H1 (cell line): ENCODE measurements around the gene AGO3. TPM values are rescaled to one million over a fixed set of nuclear protein-coding genes. Genes with fewer than 3 reads are reported as not detected.

Experiments used
- CTCF ChIA-PET: fragments of 300-600 bp; sonication (Branson Sonifier 250); formaldehyde crosslinking; loops from one replicate; lab custom pipeline; 2021; ENCODE audit not compliant: partially characterized antibody; lab: Charles Lee
- POLR2A ChIA-PET: fragments of 300-600 bp; sonication (Branson Sonifier 250); formaldehyde crosslinking; loops from one replicate; lab custom pipeline; 2021; ENCODE audit warnings: inconsistent platforms; ENCODE audit not compliant: partially characterized antibody; lab: Charles Lee
- DNase-seq, 2 experiments: peaks; one replicate each; pipeline versions ENCODE4 v3.0.0 to v3.0.0-alpha.2; 2010 to 2022; ENCODE audit warnings: low spot score in 2 of 2, low read depth in 1 of 2, mixed read lengths in 1 of 2
- FAIRE-seq: peaks from 2 replicates; lab custom pipeline; 2011; peaks lifted over from hg19 to GRCh38; lab: Jason Lieb, UNC
- H2AFZ ChIP-seq: 2 replicates; pipeline ENCODE4 v1.8.1; 2012; ENCODE audit warnings: low read length, inconsistent platforms
- H2AK5ac ChIP-seq: 2 replicates; pipeline ENCODE4 v1.6.1; 2013; ENCODE audit warnings: low read depth, low read length
- H2BK120ac ChIP-seq: replicated peaks from 2 replicates; pipeline ENCODE3; 2013; ENCODE audit warnings: low read depth, low read length, inconsistent platforms
- H2BK12ac ChIP-seq: 2 replicates; pipeline ENCODE4 v1.6.1; 2013; ENCODE audit warnings: low read depth, low read length
- H2BK15ac ChIP-seq: 2 replicates; pipeline ENCODE4 v1.6.1; 2013; ENCODE audit warnings: low read length
- H2BK20ac ChIP-seq: 2 replicates; pipeline ENCODE4 v1.6.1; 2013; ENCODE audit warnings: low read length
- H2BK5ac ChIP-seq: 2 replicates; pipeline ENCODE4 v1.6.1; 2013; ENCODE audit warnings: low read depth, low read length
- H3K14ac ChIP-seq: 2 replicates; pipeline ENCODE4 v1.6.1; 2013; ENCODE audit warnings: inconsistent platforms; ENCODE audit not compliant: insufficient read length
- H3K18ac ChIP-seq: 2 replicates; pipeline ENCODE4 v1.6.1; 2013; ENCODE audit warnings: low read length; ENCODE audit errors: extremely low read depth
- H3K23ac ChIP-seq: 2 replicates; pipeline ENCODE4 v1.6.1; 2013; ENCODE audit warnings: inconsistent platforms; ENCODE audit not compliant: insufficient read length
- H3K23me2 ChIP-seq: 2 replicates; pipeline ENCODE4 v1.6.1; 2013; ENCODE audit warnings: low read depth, low read length
- H3K27ac ChIP-seq: 2 replicates; pipeline ENCODE4 v1.6.1; 2011; ENCODE audit warnings: low read depth, low read length, inconsistent platforms
- H3K27me3 ChIP-seq, 4 experiments: replicated peaks in 1 of 4; 1 replicate in 1 of 4; 2 replicates in 3 of 4; pipeline versions ENCODE4 v1.6.1 to v1.8.1; 2011 to 2013; ENCODE audit warnings: low read length in 3 of 4, mild to moderate bottlenecking in 3 of 4, inconsistent platforms in 2 of 4, mixed read lengths in 2 of 4, moderate library complexity in 1 of 4; ENCODE audit not compliant: control insufficient read depth in 3 of 4, insufficient read depth in 3 of 4; ENCODE audit errors: extremely low read depth in 1 of 4
- H3K36me3 ChIP-seq, 4 experiments: 2 replicates each; pipeline versions ENCODE4 v1.6.1 to v1.8.1; 2011 to 2013; ENCODE audit warnings: mild to moderate bottlenecking in 4 of 4, low read length in 3 of 4, moderate library complexity in 2 of 4, control low read depth in 1 of 4, inconsistent platforms in 1 of 4; ENCODE audit not compliant: insufficient read depth in 4 of 4, control insufficient read depth in 2 of 4
- H3K4ac ChIP-seq: replicated peaks from 2 replicates; pipeline ENCODE3; 2013; ENCODE audit warnings: low read length, low read depth, mixed read lengths, inconsistent platforms; ENCODE audit not compliant: insufficient read length
- H3K4me1 ChIP-seq, 4 experiments: replicated peaks in 1 of 4; 1 replicate in 1 of 4; 2 replicates in 3 of 4; pipeline versions ENCODE4 v1.6.1 to v1.8.1; 2011 to 2013; ENCODE audit warnings: low read length in 3 of 4, inconsistent platforms in 2 of 4, mixed read lengths in 1 of 4; ENCODE audit not compliant: insufficient read depth in 4 of 4, control insufficient read depth in 3 of 4
- H3K4me2 ChIP-seq, 2 experiments: 2 replicates each; pipeline versions ENCODE4 v1.6.1 to v1.8.1; 2011 to 2013; ENCODE audit warnings: low read depth in 2 of 2, low read length in 2 of 2, control low read depth in 1 of 2, inconsistent platforms in 1 of 2, mild to moderate bottlenecking in 1 of 2; ENCODE audit not compliant: insufficient read depth in 1 of 2
- H3K4me3 ChIP-seq, 4 experiments: fragments of 200-600, 300-600 bp in 1 of 4; sonication (generic), shearing (Covaris generic), sonication (Bioruptor Twin) in 1 of 4; 2 replicates each; pipeline versions ENCODE4 v1.5.1 to v1.8.1; 2011 to 2016; ENCODE audit warnings: low read length in 4 of 4, low read depth in 3 of 4, control low read depth in 2 of 4, inconsistent platforms in 2 of 4, mild to moderate bottlenecking in 2 of 4, mixed read lengths in 1 of 4, moderate library complexity in 1 of 4; ENCODE audit not compliant: insufficient read depth in 2 of 4; ENCODE audit errors: extremely low read depth in 1 of 4
- H3K56ac ChIP-seq: replicated peaks from 2 replicates; pipeline ENCODE3; 2013; ENCODE audit warnings: low read depth, mild to moderate bottlenecking, mixed read lengths, low read length, inconsistent platforms; ENCODE audit not compliant: insufficient read length
- H3K79me1 ChIP-seq: 2 replicates; pipeline ENCODE4 v1.6.1; 2013; ENCODE audit warnings: low read depth, low read length, control low read depth
- H3K79me2 ChIP-seq, 2 experiments: 2 replicates each; pipeline versions ENCODE4 v1.6.1 to v1.8.1; 2012 to 2013; ENCODE audit warnings: low read length in 2 of 2, mild to moderate bottlenecking in 2 of 2, inconsistent platforms in 1 of 2; ENCODE audit not compliant: insufficient read depth in 2 of 2, control insufficient read depth in 1 of 2
- H3K9ac ChIP-seq, 4 experiments: replicated peaks in 1 of 4; 1 replicate in 1 of 4; 2 replicates in 3 of 4; pipeline versions ENCODE4 v1.6.1 to v1.8.1; 2011 to 2013; ENCODE audit warnings: low read depth in 3 of 4, low read length in 3 of 4, control low read depth in 2 of 4, mild to moderate bottlenecking in 2 of 4, moderate library complexity in 2 of 4, inconsistent platforms in 1 of 4; ENCODE audit errors: extremely low read depth in 1 of 4
- H3K9me3 ChIP-seq, 2 experiments: 2 replicates each; pipeline versions ENCODE4 v1.6.1 to v1.8.1; 2012 to 2013; ENCODE audit warnings: mild to moderate bottlenecking in 2 of 2, moderate library complexity in 2 of 2, control low read depth in 1 of 2, inconsistent platforms in 1 of 2, low read depth in 1 of 2, low read length in 1 of 2, mixed read lengths in 1 of 2; ENCODE audit not compliant: insufficient read depth in 2 of 2
- H4K20me1 ChIP-seq, 2 experiments: replicated peaks in 1 of 2; 2 replicates each; pipeline versions ENCODE3 to v1.8.1; 2011 to 2013; ENCODE audit warnings: inconsistent platforms in 2 of 2, low read length in 2 of 2, mild to moderate bottlenecking in 1 of 2; ENCODE audit not compliant: insufficient read depth in 2 of 2, control insufficient read depth in 1 of 2
- H4K5ac ChIP-seq: 2 replicates; pipeline ENCODE4 v1.6.1; 2013; ENCODE audit warnings: low read length, low read depth, mixed read lengths, inconsistent platforms; ENCODE audit not compliant: insufficient read length
- H4K8ac ChIP-seq: 2 replicates; pipeline ENCODE4 v1.8.0; 2013; ENCODE audit warnings: mild to moderate bottlenecking, moderate library complexity, low read length, inconsistent platforms; ENCODE audit not compliant: insufficient read depth; ENCODE audit errors: extremely low read depth
- H4K91ac ChIP-seq: replicated peaks from 2 replicates; pipeline ENCODE3; 2013; ENCODE audit warnings: low read length, mixed read lengths, inconsistent platforms; ENCODE audit not compliant: insufficient read length
- BACH1 ChIP-seq: IDR thresholded peaks from 2 replicates; pipeline ENCODE4 v1.6.1; 2012; ENCODE audit warnings: low read length, improper control_type of control experiment
- CTBP2 ChIP-seq: IDR thresholded peaks from 2 replicates; pipeline ENCODE4 v1.7.0; 2011; ENCODE audit warnings: borderline replicate concordance, mild to moderate bottlenecking, moderate library complexity, mixed read lengths, low read length; ENCODE audit not compliant: insufficient read depth, insufficient read length
- EGR1 ChIP-seq: IDR thresholded peaks from 2 replicates; pipeline ENCODE4 v1.6.1; 2011; ENCODE audit warnings: low read depth, low read length, borderline replicate concordance
- EP300 ChIP-seq, 2 experiments: IDR thresholded peaks; 1 replicate in 1 of 2; 2 replicates in 1 of 2; pipeline ENCODE4 v1.6.1; 2011 to 2012; ENCODE audit warnings: low read depth in 2 of 2, low read length in 2 of 2, mild to moderate bottlenecking in 2 of 2, borderline replicate concordance in 1 of 2, inconsistent platforms in 1 of 2, moderate library complexity in 1 of 2
- EZH2 ChIP-seq: fragments of 200-600 bp; sonication (generic); IDR thresholded peaks from 2 replicates; pipeline ENCODE4 v1.7.1; 2012; ENCODE audit warnings: low read depth, mild to moderate bottlenecking, moderate library complexity, low read length, inconsistent platforms; ENCODE audit not compliant: severe bottlenecking
- GTF2F1 ChIP-seq: IDR thresholded peaks from 2 replicates; pipeline ENCODE4 v1.6.1; 2012; ENCODE audit warnings: low read depth, low read length, improper control_type of control experiment, borderline replicate concordance
- JUND ChIP-seq: IDR thresholded peaks from 2 replicates; pipeline ENCODE4 v1.6.1; 2011; ENCODE audit warnings: mild to moderate bottlenecking, improper control_type of control experiment, low read length
- POU5F1 ChIP-seq: IDR thresholded peaks from 2 replicates; pipeline ENCODE4 v1.6.1; 2011; ENCODE audit warnings: low read depth, mild to moderate bottlenecking, low read length, moderate library complexity
- SIX5 ChIP-seq: IDR thresholded peaks from 2 replicates; pipeline ENCODE4 v1.6.1; 2011; ENCODE audit warnings: mild to moderate bottlenecking, low read depth, low read length
- SP2 ChIP-seq: IDR thresholded peaks from 2 replicates; pipeline ENCODE4 v1.6.1; 2012; ENCODE audit warnings: mild to moderate bottlenecking, low read length, inconsistent platforms
- TCF12 ChIP-seq: IDR thresholded peaks from 2 replicates; pipeline ENCODE4 v1.6.1; 2011; ENCODE audit warnings: low read depth, mild to moderate bottlenecking, low read length
- WGBS, 2 experiments: shearing (Covaris generic) in 1 of 2; methylation state at CpG; one replicate each; pipeline versions ENCODE4 v1.1.6 to v1.1.7; 2013 to 2015; ENCODE audit warnings: low lambda C conversion rate in 2 of 2, mixed read lengths in 2 of 2, inconsistent platforms in 1 of 2, low coverage in 1 of 2, missing lambda C conversion rate in 1 of 2; ENCODE audit not compliant: insufficient replicate concordance in 2 of 2, insufficient coverage in 1 of 2, insufficient read length in 1 of 2; ENCODE audit errors: extremely low coverage in 1 of 2, missing lambda C conversion rate in 1 of 2; 5-methylcytosine and 5-hydroxymethylcytosine counted together
- polyA plus RNA-seq, 7 experiments: library from polyadenylated mRNA; depleted of rRNA in 3 of 7; stranded (reverse) in 5 of 7; unstranded in 2 of 7; fragments of >200 nt in 5 of 7; fragments of 200-250 nt in 2 of 7; gene quantifications; 1 replicate in 5 of 7; 2 replicates in 1 of 7; 4 replicates in 1 of 7; pipeline versions ENCODE4 v1.2.1 to v1.2.3, GENCODE V29; 2011 to 2013; ENCODE audit warnings: missing spikeins in 2 of 7, mixed read lengths in 2 of 7
- total RNA-seq: library from RNA; stranded (reverse); fragmentation: NEBNext Ultra II Directional; extraction: Animal tissue kit (Norgen Biotek cat#: 25700); gene quantifications from 2 replicates; pipeline ENCODE4 v1.2.1, GENCODE V29; 2021
- TF ChIP-seq, protein P1 (sequence below): IDR thresholded peaks from 2 replicates; pipeline ENCODE4 v1.6.1; 2012; ENCODE audit warnings: inconsistent platforms

The AGO3 gene
- total and polyA plus RNA-seq, 2 of the 8 experiments (the other 6 are each of a cell fraction or from before 2014, with no cell fraction given), result 10.7 to 26.4 TPM

DNA sequence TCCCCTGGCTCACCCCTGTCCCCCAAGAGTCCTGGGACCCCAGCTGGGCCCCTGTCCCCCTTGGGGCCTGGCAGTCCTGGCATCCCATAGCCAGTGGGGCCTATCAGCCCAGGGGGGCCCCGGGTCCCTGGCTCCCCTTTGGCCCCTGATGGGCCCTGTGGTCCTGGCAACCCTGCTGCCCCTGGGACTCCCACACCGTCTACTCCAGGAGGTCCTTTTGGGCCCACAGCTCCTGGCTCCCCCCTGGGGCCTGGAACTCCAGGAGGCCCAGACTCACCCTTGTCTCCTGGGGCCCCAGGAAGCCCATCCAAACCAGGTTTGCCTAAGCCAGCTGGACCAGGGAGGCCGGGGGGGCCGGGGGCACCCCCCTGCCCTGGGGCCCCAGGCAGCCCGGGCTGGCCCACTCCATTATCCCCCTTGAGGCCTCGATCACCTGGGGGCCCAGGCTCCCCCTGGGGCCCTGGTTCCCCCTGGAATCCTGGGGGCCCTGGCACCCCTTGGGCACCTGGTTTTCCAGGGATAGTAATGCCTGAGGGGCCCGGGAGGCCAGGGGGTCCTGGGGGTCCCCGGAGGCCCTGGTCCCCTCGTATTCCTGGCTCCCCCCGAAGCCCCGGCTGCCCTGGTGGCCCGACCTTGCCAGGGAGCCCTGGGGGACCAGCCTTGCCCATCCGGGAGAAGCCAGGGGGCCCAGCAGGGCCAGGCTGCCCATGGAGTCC, 167.9 kb downstream of the AGO3 start:
- Histone ChIP-seq H3K79me1 (no peaks in the 10 kb centered on the region), H2BK12ac (no peak overlapping the region), H2BK5ac (no peak overlapping the region), H3K4me1 (peaks cover 0 to 11% (median 7%) of the 10 kb centered on the region in 4 experiments; a peak in 3 of 7 replicates), H3K36me3 (peaks cover 5 to 12% (median 9%) of the 10 kb centered on the region in 4 experiments; a peak in 7 of 8 replicates), H3K4ac (no peak overlapping the region), H3K18ac (no peak overlapping the region), H4K8ac (peak overlapping the region; percentile 80), H2AK5ac (no peak overlapping the region), H3K4me3 (no peak overlapping the region), H2BK15ac (no peak overlapping the region), H3K14ac (no peak overlapping the region), H4K5ac (no peak overlapping the region), H2BK20ac (no peak overlapping the region), H2BK120ac (no peak overlapping the region), H3K23ac (no peak overlapping the region), H3K56ac (no peak overlapping the region), H3K9ac (no peak overlapping the region), H3K23me2 (no peaks in the 10 kb centered on the region), H3K27ac (no peak overlapping the region), H3K79me2 (no peaks in the 10 kb centered on the region), H3K27me3 (0 out of 7 replicates have a peak, but pooled peaks cover 0 to 2% (median 0%) of the 10 kb centered on the region in 4 experiments), H4K91ac (no peak overlapping the region), H3K4me2 (no peak overlapping the region), H2AFZ (no peak overlapping the region), H3K9me3 (no peaks in the 10 kb centered on the region), H4K20me1 (no peaks in the 10 kb centered on the region)
- DNase-seq (no peak), FAIRE-seq (no peak)
- CTCF ChIA-PET, result interaction anchor here (4.6 to 32.6 kb wide), 3 partner anchors 12 to 39 kb away, joined by 38 to 738 read pairs (median 74); no protein-coding TSS in a partner anchor
- POLR2A ChIA-PET, result interaction anchor here (0.7 to 7.8 kb wide), 3 partner anchors 35 to 169 kb away, joined by 4 to 61 read pairs (median 10); no protein-coding TSS in a partner anchor
- WGBS, 2 experiments, result 93% methylated on average over 10 of the region's 13 CpGs; no CpG with 5 or more reads in 1 of the 2 experiments
- TF ChIP-seq, protein P1, sequence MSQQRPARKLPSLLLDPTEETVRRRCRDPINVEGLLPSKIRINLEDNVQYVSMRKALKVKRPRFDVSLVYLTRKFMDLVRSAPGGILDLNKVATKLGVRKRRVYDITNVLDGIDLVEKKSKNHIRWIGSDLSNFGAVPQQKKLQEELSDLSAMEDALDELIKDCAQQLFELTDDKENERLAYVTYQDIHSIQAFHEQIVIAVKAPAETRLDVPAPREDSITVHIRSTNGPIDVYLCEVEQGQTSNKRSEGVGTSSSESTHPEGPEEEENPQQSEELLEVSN, result no peak
- no peak for TF ChIP-seq SP2
- TF ChIP-seq POU5F1, result no peak
- no peak for TF ChIP-seq BACH1
- no peak for TF ChIP-seq JUND
- no peak for TF ChIP-seq SIX5
- TF ChIP-seq GTF2F1, result no peak
- no peak for TF ChIP-seq EP300 (IDR thresholded peaks at IDR 0.05; ENCODE audit: borderline replicate concordance in 1 of 2, low read depth in 2 of 2, low read length in 2 of 2)
- TF ChIP-seq EZH2, result no peak
- no peak for TF ChIP-seq CTBP2
- TF ChIP-seq EGR1, result no peak
- TF ChIP-seq TCF12, result no peak
